ENCODE data around the gene LRIT2. TPM values are rescaled to one million over a fixed set of nuclear protein-coding genes. Genes with fewer than 3 reads are reported as not detected.
"Not testable (repeated sequence)": the region's sequence is repeated elsewhere in the genome, so short reads cannot be mapped to it uniquely, and the experiment has no call there.

Gene LRIT2
- total RNA-seq, 1 donor from 2014 or later = not detected

DNA sequence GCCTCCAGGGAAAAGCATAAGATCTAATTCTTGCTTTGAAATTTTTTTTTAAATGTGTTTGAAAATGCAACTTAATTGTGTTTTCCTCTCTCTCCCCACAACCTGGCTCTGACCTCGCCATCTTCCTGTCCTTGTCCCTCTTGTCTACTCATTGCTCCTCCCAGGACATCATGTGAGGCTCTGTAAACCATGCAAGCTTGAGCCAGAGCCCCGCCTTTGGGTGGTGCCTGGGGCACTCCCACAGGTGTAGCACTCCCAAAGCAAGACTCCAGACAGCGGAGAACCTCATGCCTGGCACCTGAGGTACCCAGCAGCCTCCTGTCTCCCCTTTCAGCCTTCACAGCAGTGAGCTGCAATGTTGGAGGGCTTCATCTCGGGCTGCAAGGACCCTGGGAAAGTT is 40.8 kb downstream of the LRIT2 start:
- no peak for DNase-seq

GRCh38 chr10:84181631-84182030 is 43.7 kb downstream of the LRIT2 start:
- DNase-seq = no peak

GRCh38 chr10:84180386-84180785 is 45.0 kb downstream of the LRIT2 start:
- not testable (repeated sequence) for DNase-seq

GRCh38 chr10:84179059-84179710 is 46.2 kb downstream of the LRIT2 start:
- DNase-seq = peak; percentile 75

- DNase-seq = no peak
These were observed 47.2 kb downstream of the LRIT2 start for GRCh38 chr10:84178160-84178609.

DNA sequence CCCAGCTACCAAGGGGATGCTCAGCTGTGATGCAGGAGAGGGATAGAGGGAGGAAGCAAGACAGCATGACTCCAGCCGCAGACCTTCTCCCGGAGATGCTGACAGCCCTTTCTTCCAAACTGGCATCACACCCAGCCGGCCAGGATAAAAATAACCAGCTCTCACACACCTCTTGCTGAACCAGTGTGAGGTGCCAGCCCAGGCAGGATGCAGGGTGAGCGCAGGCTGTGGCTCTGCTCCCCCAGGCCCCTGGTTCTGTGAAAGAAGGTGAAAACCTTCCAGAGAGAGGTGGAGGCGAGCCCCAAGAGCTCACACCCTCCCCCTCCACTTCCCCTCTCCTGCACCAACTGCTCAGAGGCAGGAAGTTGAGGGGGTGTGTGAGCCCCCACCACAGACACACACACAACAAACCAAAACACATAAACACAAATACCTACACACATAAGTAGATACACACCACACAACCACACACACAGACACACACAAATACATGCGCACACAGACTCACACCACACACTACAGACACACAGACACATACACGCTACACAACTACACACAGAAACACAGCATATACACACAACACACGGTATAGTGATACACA is 47.7 kb downstream of the LRIT2 start:
- peak; percentile 32 for DNase-seq

GRCh38 chr10:84176836-84177474 is 48.4 kb downstream of the LRIT2 start:
- DNase-seq = no peak

DNA sequence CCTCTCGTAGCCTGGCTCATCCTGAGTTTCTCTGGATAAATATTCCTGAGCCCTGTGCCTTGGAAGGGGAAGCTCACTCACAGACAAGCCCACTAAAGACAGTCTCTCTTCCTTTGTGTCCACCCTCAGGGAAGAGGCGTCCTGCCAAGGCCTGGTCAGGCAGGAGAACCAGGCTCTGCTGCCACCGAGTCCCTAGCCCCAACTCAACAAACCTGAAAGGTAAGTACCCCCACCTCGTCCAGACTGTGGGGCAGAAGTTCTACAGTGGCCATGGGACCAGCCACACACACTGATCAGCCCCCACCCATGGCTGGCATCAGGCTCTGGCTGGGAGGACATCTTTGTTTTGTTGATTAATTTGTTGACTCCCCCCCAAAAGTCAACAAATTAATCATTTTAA is 49.0 kb downstream of the LRIT2 start:
- DNase-seq = no peak

DNA sequence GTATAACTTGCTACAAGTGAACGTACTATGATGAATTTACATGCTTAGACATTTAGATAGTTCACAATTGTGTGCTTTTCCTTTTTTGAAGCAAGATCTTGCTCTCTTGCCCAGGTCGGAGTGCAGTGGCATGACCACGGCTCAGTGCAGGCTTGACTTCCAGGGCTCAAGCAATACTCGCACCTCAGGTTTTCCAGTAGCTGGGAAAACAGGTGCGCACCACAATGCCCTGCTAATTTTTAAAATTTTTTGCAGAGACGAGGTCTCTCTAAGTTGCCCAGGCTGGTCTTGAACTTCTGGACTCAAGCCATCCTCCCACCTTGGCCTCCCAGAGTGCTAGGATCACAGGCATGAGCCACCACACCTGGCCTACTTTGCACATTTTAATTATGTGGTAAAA is 49.9 kb downstream of the LRIT2 start:
- no peak for DNase-seq

- DNase-seq = no peak
These were observed 51.8 kb downstream of the LRIT2 start, which contains the start of gene GPR15LG for GRCh38 chr10:84173501-84173929. Gene GPR15LG, plus strand, starts transcription at chr10:84173801. Its CDS starts 51 bp downstream, at chr10:84173852.

- no peak for DNase-seq
These were observed 52.6 kb downstream of the LRIT2 start for GRCh38 chr10:84172467-84173356.

DNA sequence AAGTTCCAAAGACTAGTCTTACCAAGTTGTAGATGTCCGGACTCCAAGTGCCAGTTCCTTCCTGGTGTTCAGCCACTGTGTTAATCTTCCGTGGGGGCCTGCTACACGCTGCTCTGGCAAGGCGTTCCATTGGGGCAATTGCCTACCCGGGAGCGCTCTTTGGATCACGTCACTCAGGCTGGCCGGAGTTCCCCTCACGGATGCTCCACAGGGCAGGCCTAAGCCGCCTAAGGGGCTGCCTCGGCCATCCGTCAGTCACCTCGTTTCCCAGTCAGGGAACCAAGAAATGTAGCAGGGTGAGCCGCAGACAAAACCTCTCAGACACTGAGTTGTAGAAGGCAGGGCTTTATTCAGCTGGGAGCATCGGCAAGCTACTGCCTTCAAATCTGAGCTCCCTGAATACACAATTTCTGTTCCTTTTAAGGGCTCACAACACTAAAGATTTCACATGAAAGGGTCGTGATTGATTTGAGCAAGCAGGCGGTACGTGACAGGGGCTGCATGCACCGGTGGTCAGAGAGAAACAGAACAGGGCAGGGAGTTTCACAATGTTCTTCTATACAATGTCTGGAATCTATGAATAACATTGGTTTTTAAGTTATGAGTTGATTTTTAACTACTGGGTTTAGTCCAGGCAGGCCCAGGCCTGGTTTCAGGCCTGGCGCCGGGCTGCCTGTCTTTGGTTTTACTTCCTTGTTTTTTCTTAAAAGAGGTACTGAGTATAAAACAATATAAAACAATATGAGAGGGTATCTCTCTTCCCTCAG is 53.5 kb downstream of the LRIT2 start:
- DNase-seq = not testable (repeated sequence)

DNA sequence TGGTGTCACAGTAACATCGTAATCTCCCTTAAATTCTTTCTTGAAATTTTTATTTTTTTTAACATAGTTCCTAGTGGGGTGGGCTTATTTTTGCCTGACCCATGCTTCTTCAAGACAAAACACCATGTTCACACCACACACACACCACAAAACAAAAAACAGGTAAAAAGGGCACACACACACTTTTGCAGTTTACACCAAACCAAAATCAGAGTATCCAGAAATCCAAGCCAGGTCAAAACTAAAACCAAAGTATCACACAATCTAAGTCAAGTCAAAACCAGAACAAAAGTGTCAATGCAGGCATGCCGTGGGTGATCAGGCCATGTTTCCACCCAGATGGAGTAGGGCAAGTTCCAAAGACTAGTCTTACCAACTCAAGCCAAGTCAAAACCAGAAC is 54.1 kb downstream of the LRIT2 start:
- DNase-seq = not testable (repeated sequence)

Other genes with a start within 250 kb of the LRIT2 start
- gene GHITM, start 86.0 kb downstream of the LRIT2 start, total RNA-seq = 146 TPM
- not detected for gene GPR15LG, start 51.7 kb downstream of the LRIT2 start, total RNA-seq
- 1.2 TPM for gene CDHR1, start 31.0 kb downstream of the LRIT2 start, total RNA-seq
- not detected for gene LRIT1, start 16.0 kb upstream of the LRIT2 start, total RNA-seq
- 0.47 TPM for gene RGR, start 19.5 kb upstream of the LRIT2 start, total RNA-seq
- 102 TPM for gene CCSER2, start 103.0 kb upstream of the LRIT2 start, total RNA-seq